Natural killer cell (primary cell): ENCODE results near the gene EHD4. TPM values are rescaled to one million over a fixed set of nuclear protein-coding genes. Genes with fewer than 3 reads are reported as not detected.

ENCODE experiments used
- ATAC-seq, 3 donors: fragments of 150-1000 bp in 2 of 3; fragments of 200-7000 bp in 1 of 3; cut with Tn5 transposase; 1 replicate in 1 of 3; 2 replicates in 2 of 3; pipeline ENCODE4 v1.10.0; 2021; ENCODE audit warnings: mild to moderate bottlenecking in 2 of 3, moderate library complexity in 2 of 3
- DNase-seq, 2 donors: peaks; one replicate each; pipeline versions ENCODE4 v3.0.0 to v3.0.0-alpha.2; 2013 to 2021; ENCODE audit warnings: mixed read lengths in 1 of 2
- H3K27ac ChIP-seq: one replicate; pipeline ENCODE4 v1.5.1; 2013; ENCODE audit warnings: mild to moderate bottlenecking, low read length
- H3K27me3 ChIP-seq: one replicate; pipeline ENCODE4 v1.6.1; 2013; ENCODE audit warnings: low read length; ENCODE audit not compliant: control insufficient read depth, insufficient read depth
- H3K36me3 ChIP-seq: one replicate; pipeline ENCODE4 v1.6.1; 2013; ENCODE audit warnings: low read length; ENCODE audit not compliant: control insufficient read depth, insufficient read depth
- H3K4me1 ChIP-seq: one replicate; pipeline ENCODE4 v1.6.1; 2013; ENCODE audit warnings: low read length; ENCODE audit not compliant: control insufficient read depth, insufficient read depth
- H3K4me3 ChIP-seq: one replicate; pipeline ENCODE4 v1.5.1; 2013; ENCODE audit warnings: low read length
- H3K9me3 ChIP-seq: one replicate; pipeline ENCODE4 v1.6.1; 2013; ENCODE audit warnings: low read length; ENCODE audit not compliant: control insufficient read depth, insufficient read depth
- H3K27ac Mint-ChIP-seq, 2 donors: one replicate each; pipeline ENCODE4 v1.8.0; 2022; ENCODE audit warnings: mild to moderate bottlenecking in 2 of 2, mixed read lengths in 2 of 2, moderate library complexity in 1 of 2
- H3K27me3 Mint-ChIP-seq, 2 donors: one replicate each; pipeline ENCODE4 v1.8.0; 2022; ENCODE audit warnings: low read depth in 2 of 2, mixed read lengths in 2 of 2
- H3K36me3 Mint-ChIP-seq: one replicate; pipeline ENCODE4 v1.8.0; 2022; ENCODE audit warnings: mixed read lengths
- H3K4me1 Mint-ChIP-seq, 2 donors: one replicate each; pipeline ENCODE4 v1.8.0; 2022; ENCODE audit warnings: mixed read lengths in 2 of 2
- H3K4me3 Mint-ChIP-seq: one replicate; pipeline ENCODE4 v1.8.0; 2022; ENCODE audit warnings: mild to moderate bottlenecking, moderate library complexity, mixed read lengths
- H3K9me3 Mint-ChIP-seq, 2 donors: one replicate each; pipeline ENCODE4 v1.8.0; 2022; ENCODE audit warnings: mixed read lengths in 2 of 2
- CTCF ChIP-seq: fragments of 200-600 bp; IDR thresholded peaks from one replicate; pipeline ENCODE4 v1.8.0; 2022; ENCODE audit warnings: antibody characterized with exemption
- WGBS: methylation state at CpG from one replicate; pipeline ENCODE4 v1.1.7; 2013; ENCODE audit warnings: missing lambda C conversion rate; ENCODE audit not compliant: insufficient coverage; 5-methylcytosine and 5-hydroxymethylcytosine counted together
- intact Hi-C: fragments of 100-400 bp; cut with micrococcal nuclease; formaldehyde crosslinking; loops from one replicate; pipeline ENCODE4 v1.14.2; 2022
- total RNA-seq, 4 donors: library from RNA; stranded (reverse); fragments of 120-200 nt in 1 of 4; gene quantifications; one replicate each; pipeline versions ENCODE4 v1.2.3 to v1.2.4, GENCODE V29; 2013 to 2022

EHD4 gene
- total RNA-seq, 3 donors from 2014 or later (not counting 1 experiment from before 2014, with no cell fraction given), result 28.4 to 34.6 (median 31.7) TPM

GRCh38 chr15:41873711-41874110 is 98.6 kb downstream of the EHD4 start:
- no peaks in the 10 kb centered on the region for H3K36me3 Mint-ChIP-seq
- no peaks in the 10 kb centered on the region for H3K36me3 ChIP-seq
- WGBS, result 92% methylated on average over 8 of the region's 8 CpGs
- H3K27me3 Mint-ChIP-seq, result no peaks in the 10 kb centered on the region
- peaks cover 0 to 15% of the 10 kb centered on the region in 2 donors for H3K4me1 Mint-ChIP-seq
- H3K27ac Mint-ChIP-seq, result no peak overlapping the region
- H3K4me3 Mint-ChIP-seq, result no peak overlapping the region
- intact Hi-C loops, result no loop called here
- ATAC-seq (no peak), DNase-seq (no peak)
- H3K27me3 ChIP-seq, result no peaks in the 10 kb centered on the region
- peaks cover 4% of the 10 kb centered on the region for H3K4me1 ChIP-seq
- H3K9me3 Mint-ChIP-seq, result no peaks in the 10 kb centered on the region
- no peak for TF ChIP-seq CTCF
- no peak overlapping the region for H3K4me3 ChIP-seq
- H3K27ac ChIP-seq, result no peak overlapping the region
- H3K9me3 ChIP-seq, result no peaks in the 10 kb centered on the region

- Histone ChIP-seq H3K27me3 (no peaks in the 10 kb centered on the region), H3K27ac (no peak overlapping the region), H3K4me3 (no peak overlapping the region), H3K36me3 (no peaks in the 10 kb centered on the region), H3K4me1 (peaks cover 4% of the 10 kb centered on the region), H3K9me3 (no peaks in the 10 kb centered on the region)
- H3K27me3 Mint-ChIP-seq, result no peaks in the 10 kb centered on the region
- DNase-seq (no peak), ATAC-seq (no peak)
- intact Hi-C loops, result no loop called here
- WGBS, result 90% methylated on average over 9 of the region's 9 CpGs
- no peak overlapping the region for H3K4me3 Mint-ChIP-seq
- H3K9me3 Mint-ChIP-seq, result no peaks in the 10 kb centered on the region
- H3K4me1 Mint-ChIP-seq, result peaks cover 0 to 19% of the 10 kb centered on the region in 2 donors
- no peak overlapping the region for H3K27ac Mint-ChIP-seq
- H3K36me3 Mint-ChIP-seq, result no peaks in the 10 kb centered on the region
- TF ChIP-seq CTCF, result no peak
Measured at GRCh38 chr15:41872166-41872747, 100.1 kb downstream of the EHD4 start.

- H3K9me3 ChIP-seq, result no peaks in the 10 kb centered on the region
- no peaks in the 10 kb centered on the region for H3K27me3 ChIP-seq
- Mint-ChIP-seq H3K4me3 (no peak overlapping the region), H3K27ac (peak overlapping the region in 1 of 2 donors; percentile 62), H3K27me3 (no peaks in the 10 kb centered on the region), H3K4me1 (peaks cover 0 to 20% of the 10 kb centered on the region in 2 donors), H3K9me3 (no peaks in the 10 kb centered on the region), H3K36me3 (no peaks in the 10 kb centered on the region)
- no peak for DNase-seq
- no peak overlapping the region for H3K27ac ChIP-seq
- H3K4me1 ChIP-seq, result peaks cover 4% of the 10 kb centered on the region
- intact Hi-C loops, result no loop called here
- no peak for ATAC-seq
- no peaks in the 10 kb centered on the region for H3K36me3 ChIP-seq
- H3K4me3 ChIP-seq, result no peak overlapping the region
- TF ChIP-seq CTCF, result no peak
- 91% methylated on average over 19 of the region's 19 CpGs for WGBS
Measured at GRCh38 chr15:41871175-41871905, 101.0 kb downstream of the EHD4 start.
